ENCODE data around the gene STIM1.

STIM1 gene

DNA sequence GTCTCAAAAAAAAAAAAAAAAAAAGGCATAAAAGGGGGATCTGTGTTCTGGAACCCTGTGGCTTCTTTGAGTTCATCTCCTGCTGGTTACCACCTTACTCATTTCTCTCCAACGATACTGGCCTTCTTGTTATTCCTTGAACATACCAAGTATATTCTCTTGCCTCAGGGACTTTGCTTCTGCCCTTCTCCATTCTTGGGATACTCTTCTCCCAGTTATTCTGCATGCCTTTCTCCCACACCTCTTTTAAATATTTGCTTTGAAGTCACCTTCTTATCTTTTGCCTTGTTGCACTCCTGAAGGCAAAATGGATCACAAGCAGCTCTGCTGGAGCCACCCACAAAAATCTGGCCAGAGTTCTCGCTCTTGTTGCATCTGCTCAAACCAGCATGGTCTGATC, 163.2 kb downstream of the STIM1 start:
- TF ChIP-seq, protein P1, sequence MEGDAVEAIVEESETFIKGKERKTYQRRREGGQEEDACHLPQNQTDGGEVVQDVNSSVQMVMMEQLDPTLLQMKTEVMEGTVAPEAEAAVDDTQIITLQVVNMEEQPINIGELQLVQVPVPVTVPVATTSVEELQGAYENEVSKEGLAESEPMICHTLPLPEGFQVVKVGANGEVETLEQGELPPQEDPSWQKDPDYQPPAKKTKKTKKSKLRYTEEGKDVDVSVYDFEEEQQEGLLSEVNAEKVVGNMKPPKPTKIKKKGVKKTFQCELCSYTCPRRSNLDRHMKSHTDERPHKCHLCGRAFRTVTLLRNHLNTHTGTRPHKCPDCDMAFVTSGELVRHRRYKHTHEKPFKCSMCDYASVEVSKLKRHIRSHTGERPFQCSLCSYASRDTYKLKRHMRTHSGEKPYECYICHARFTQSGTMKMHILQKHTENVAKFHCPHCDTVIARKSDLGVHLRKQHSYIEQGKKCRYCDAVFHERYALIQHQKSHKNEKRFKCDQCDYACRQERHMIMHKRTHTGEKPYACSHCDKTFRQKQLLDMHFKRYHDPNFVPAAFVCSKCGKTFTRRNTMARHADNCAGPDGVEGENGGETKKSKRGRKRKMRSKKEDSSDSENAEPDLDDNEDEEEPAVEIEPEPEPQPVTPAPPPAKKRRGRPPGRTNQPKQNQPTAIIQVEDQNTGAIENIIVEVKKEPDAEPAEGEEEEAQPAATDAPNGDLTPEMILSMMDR (conservative IDR thresholded peaks at IDR 0.05): no peak
- H3K27ac ChIP-seq: no peak overlapping the region

DNA sequence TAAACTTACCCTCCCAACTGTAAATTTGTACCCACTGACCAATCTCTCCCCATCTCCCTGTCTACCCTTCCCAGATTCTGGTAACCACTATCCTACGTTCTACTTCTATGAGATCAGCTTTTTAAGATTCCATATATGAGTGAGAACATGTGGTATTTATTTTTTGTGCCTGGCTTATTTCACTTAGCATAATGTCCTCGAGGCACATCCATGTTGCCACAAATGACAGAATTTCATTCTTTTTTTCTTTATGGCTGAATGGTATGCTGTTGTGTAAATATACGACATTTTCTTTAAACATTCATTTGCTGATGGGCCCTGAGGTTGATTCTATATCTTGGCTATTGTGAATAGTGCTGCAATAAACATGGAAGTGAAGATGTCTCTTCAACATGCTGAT, 164.4 kb downstream of the STIM1 start:
- H3K27ac ChIP-seq: no peak overlapping the region

DNA sequence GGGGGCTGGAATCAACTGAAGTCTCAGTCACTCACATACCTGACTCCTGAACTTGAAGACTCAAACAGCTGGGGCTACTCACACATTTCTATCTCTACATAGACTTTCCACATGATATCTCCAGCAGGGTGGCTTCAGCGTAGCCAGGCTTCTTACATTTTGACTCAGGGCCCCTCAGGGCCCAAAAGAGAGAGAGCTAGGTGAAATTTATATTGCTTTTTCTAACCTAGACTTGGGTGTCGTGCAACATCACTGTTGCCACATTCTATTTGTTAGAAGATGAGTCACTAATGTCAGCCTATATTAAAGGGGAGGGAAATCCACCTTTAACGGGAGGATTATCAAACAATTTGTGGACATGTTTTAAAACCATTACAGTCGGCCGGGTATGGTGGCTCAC, 167.2 kb downstream of the STIM1 start:
- TF ChIP-seq, protein P1 (conservative IDR thresholded peaks at IDR 0.05): no peak
- H3K27ac ChIP-seq: no peak overlapping the region

More for the DNA sequence above, 164.4 kb downstream of the STIM1 start:
- TF ChIP-seq, protein P1 (conservative IDR thresholded peaks at IDR 0.05): no peak

DNA sequence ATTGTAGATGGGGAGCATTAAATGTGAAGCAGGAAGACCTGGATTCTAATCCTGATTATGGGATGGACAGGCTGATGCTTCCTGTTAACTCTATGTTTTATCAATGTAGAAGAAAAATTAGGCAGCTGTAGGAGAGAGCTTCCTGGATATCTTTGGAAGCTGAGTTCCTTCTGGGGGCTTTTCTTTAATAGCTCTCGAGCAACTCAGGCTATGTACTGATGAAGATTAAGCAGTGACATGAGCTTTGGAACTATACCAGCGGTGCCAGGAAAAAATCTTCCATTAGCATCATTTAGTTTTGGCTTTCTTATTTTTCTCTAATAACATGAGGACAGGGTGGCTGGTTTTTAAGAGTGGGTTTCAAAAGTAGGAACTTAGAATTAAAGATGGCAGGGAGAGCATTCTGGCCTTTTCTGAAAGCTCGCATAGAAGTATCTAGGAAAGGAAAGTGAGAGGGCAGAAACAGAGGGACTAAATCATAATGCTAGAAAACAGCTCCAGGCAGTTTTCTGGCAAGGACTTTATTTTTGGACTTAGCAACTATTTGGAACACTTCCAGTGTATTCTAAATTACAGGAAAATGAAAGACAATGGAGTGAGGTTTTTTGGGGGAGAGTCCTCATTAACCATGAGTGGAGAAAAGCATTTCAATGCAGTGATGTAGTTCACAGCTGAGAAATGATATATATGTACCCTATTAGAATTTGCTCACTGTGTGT, 169.9 kb downstream of the STIM1 start:
- no peak overlapping the region for H3K27ac ChIP-seq
- TF ChIP-seq, protein P1 (conservative IDR thresholded peaks at IDR 0.05): no peak

DNA sequence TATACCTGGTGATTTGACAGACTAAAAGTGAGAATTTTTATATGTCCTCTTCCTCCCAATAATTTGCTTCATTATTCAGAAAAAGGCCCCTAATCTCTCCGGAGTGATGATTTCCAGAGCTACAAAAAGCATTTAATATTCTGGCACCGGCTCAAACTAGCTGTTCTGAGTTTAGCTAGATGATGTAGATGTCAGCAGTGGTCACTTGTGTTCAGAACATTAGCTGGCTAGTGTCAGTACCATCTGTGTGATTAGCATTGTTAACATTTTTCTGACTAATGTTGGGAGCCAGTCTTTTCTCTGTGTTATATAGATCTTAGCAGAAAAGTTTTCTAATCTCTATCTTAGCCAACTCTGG, 170.5 kb downstream of the STIM1 start:
- TF ChIP-seq, protein P1 (conservative IDR thresholded peaks at IDR 0.05): no peak
- no peak overlapping the region for H3K27ac ChIP-seq

DNA sequence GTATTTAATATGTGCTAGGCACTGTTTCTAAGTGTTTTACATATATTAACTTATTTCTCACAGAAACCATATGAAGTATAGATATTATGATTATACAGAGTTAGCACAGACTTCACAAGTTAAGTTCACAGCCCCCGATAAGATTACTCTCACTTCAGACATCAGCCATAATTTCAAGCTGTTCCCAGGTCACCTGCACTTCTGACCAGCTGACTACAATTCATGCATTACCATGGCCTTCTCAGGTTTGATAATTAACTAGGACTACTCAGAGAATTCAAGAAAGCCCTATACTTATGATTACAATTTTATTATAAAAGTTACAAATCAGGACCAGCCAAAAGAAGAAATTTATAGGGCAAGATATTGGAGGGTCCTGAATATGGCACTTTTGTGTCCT, 170.9 kb downstream of the STIM1 start:
- H3K27ac ChIP-seq: no peak overlapping the region
- TF ChIP-seq, protein P1 (conservative IDR thresholded peaks at IDR 0.05): no peak

DNA sequence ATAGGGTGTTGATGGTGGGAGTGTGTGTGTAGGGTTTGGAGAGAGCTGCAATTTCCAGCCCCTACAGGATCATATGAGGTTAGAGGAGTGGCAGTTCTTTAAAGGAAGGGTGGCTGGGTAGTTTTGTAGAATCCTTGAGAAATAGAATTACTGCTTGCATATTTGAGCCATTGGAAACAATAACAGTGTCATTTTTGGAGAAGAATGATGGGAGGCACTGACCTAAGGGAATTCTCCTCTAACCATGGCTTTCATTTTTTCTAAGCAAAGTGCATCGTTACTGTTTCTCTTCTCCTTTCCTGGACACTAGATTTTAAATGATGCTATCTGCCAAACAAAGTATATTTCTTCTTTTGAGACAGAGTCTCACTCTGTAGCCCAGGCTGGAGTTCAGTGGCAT, 172.3 kb downstream of the STIM1 start:
- H3K27ac ChIP-seq: no peak overlapping the region
- TF ChIP-seq, protein P1 (conservative IDR thresholded peaks at IDR 0.05): no peak
